ENCODE measurements around the gene MRGPRF. TPM values are rescaled to one million over a fixed set of nuclear protein-coding genes. Genes with fewer than 3 reads are reported as not detected.
A peak's percentile ranks its signal among the peaks of the same experiment; 100 is the strongest.

Gene MRGPRF
- total RNA-seq, 1 experiment from 2014 or later: 27.4 TPM

GRCh38 chr11:68960294-68961071 lies 52.6 kb downstream of the MRGPRF start:
- H3K27me3 ChIP-seq (replicated peaks): no peaks in the 10 kb centered on the region
- DNase-seq (ENCODE audit: low read depth in 1 of 2, low spot score in 2 of 2): peak in 1 of 2 experiments; percentile 57
- H3K27ac ChIP-seq: no peak overlapping the region
- no peak overlapping the region for H3K4me3 ChIP-seq
- no peaks in the 10 kb centered on the region for H3K4me1 ChIP-seq (replicated peaks)
- H3K36me3 ChIP-seq: no peaks in the 10 kb centered on the region
- H3K9me3 ChIP-seq (replicated peaks): no peaks in the 10 kb centered on the region

GRCh38 chr11:68959465-68960293 lies 53.4 kb downstream of the MRGPRF start:
- H3K9me3 ChIP-seq (replicated peaks): no peaks in the 10 kb centered on the region
- no peaks in the 10 kb centered on the region for H3K27me3 ChIP-seq (replicated peaks)
- no peaks in the 10 kb centered on the region for H3K36me3 ChIP-seq
- peak in 1 of 2 experiments; percentile 52 for DNase-seq (ENCODE audit: low read depth in 1 of 2, low spot score in 2 of 2)
- no peaks in the 10 kb centered on the region for H3K4me1 ChIP-seq (replicated peaks)
- H3K27ac ChIP-seq: no peak overlapping the region
- no peak overlapping the region for H3K4me3 ChIP-seq

DNA sequence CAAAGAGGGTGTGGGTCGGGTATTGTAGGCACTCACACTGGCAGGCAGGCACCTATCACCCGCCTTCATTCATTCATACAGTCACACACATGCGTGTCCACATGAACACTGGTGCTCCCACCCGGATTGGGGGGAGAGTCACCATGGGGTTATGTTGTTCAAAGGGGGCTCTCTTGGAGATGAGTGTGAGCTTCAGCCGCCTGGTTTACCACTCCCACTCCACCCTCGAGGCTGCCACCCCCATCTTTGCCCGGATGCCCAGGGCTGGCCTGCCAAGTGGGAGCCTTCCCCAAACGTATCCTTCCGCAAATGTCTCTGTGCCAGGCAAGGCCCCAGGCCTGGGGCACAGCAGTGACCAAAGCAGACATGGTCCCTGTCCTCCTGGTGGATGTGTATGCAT lies 54.8 kb downstream of the MRGPRF start:
- Histone ChIP-seq H3K27ac (no peak overlapping the region), H3K27me3 (replicated peaks) (no peaks in the 10 kb centered on the region), H3K4me3 (no peak overlapping the region), H3K36me3 (no peaks in the 10 kb centered on the region), H3K4me1 (replicated peaks) (no peaks in the 10 kb centered on the region), H3K9me3 (replicated peaks) (no peaks in the 10 kb centered on the region)
- no peak for DNase-seq (ENCODE audit: low read depth in 1 of 2, low spot score in 2 of 2)

GRCh38 chr11:68956547-68957254 lies 56.3 kb downstream of the MRGPRF start:
- no peaks in the 10 kb centered on the region for H3K4me1 ChIP-seq (replicated peaks)
- H3K9me3 ChIP-seq (replicated peaks): no peaks in the 10 kb centered on the region
- no peak overlapping the region for H3K4me3 ChIP-seq
- H3K27me3 ChIP-seq (replicated peaks): no peaks in the 10 kb centered on the region
- no peaks in the 10 kb centered on the region for H3K36me3 ChIP-seq
- no peak overlapping the region for H3K27ac ChIP-seq
- no peak for DNase-seq (ENCODE audit: low read depth in 1 of 2, low spot score in 2 of 2)

GRCh38 chr11:68956142-68956541 lies 56.9 kb downstream of the MRGPRF start:
- Histone ChIP-seq H3K9me3 (replicated peaks) (no peaks in the 10 kb centered on the region), H3K27me3 (replicated peaks) (no peaks in the 10 kb centered on the region), H3K36me3 (no peaks in the 10 kb centered on the region), H3K27ac (no peak overlapping the region), H3K4me3 (no peak overlapping the region), H3K4me1 (replicated peaks) (no peaks in the 10 kb centered on the region)
- DNase-seq (ENCODE audit: low read depth in 1 of 2, low spot score in 2 of 2): no peak

DNA sequence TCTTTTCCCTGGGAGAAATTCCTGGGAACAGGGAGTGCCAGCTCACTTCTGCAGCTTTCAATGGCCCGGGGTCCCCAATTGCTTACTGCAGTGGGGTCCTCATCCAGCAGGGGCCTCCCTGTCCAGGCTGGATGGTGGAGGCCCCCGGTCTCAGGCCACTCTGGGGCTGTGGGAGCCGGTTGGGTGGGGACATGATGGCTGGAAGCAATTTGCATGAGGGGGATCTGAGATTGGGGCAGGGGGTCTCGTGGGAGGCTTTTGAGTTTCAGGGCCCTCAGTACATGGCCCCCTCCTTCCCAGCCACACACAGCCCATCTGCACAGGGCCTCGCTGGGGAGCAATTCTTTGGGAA lies 57.5 kb downstream of the MRGPRF start:
- H3K9me3 ChIP-seq (replicated peaks): no peaks in the 10 kb centered on the region
- H3K27ac ChIP-seq: no peak overlapping the region
- H3K27me3 ChIP-seq (replicated peaks): no peaks in the 10 kb centered on the region
- no peak overlapping the region for H3K4me3 ChIP-seq
- no peaks in the 10 kb centered on the region for H3K36me3 ChIP-seq
- no peaks in the 10 kb centered on the region for H3K4me1 ChIP-seq (replicated peaks)
- no peak for DNase-seq (ENCODE audit: low read depth in 1 of 2, low spot score in 2 of 2)

- H3K27me3 ChIP-seq (replicated peaks): no peaks in the 10 kb centered on the region
- no peaks in the 10 kb centered on the region for H3K4me1 ChIP-seq (replicated peaks)
- DNase-seq (ENCODE audit: low read depth in 1 of 2, low spot score in 2 of 2): no peak
- no peak overlapping the region for H3K27ac ChIP-seq
- no peak overlapping the region for H3K4me3 ChIP-seq
- no peaks in the 10 kb centered on the region for H3K36me3 ChIP-seq
- H3K9me3 ChIP-seq (replicated peaks): no peaks in the 10 kb centered on the region
These were observed 58.0 kb downstream of the MRGPRF start for GRCh38 chr11:68954836-68955606.

Other genes starting within 250 kb of the MRGPRF start
- 39.2 and 61.1 TPM in 2 replicates for gene CPT1A, start 171.3 kb downstream of the MRGPRF start, total RNA-seq (2014; rRNA removed; shearing (Covaris generic))
- gene MRPL21, start 109.4 kb downstream of the MRGPRF start, total RNA-seq (2014; rRNA removed; shearing (Covaris generic)): 139 and 170 TPM in 2 replicates
- gene IGHMBP2, start 109.4 kb downstream of the MRGPRF start, total RNA-seq (2014; rRNA removed; shearing (Covaris generic)): 16.4 and 30.2 TPM in 2 replicates
- gene MRGPRD, start 32.3 kb downstream of the MRGPRF start, total RNA-seq (2014; rRNA removed; shearing (Covaris generic)): not detected in 2 replicates
- 21.7 and 24.1 TPM in 2 replicates for gene TPCN2, start 35.7 kb upstream of the MRGPRF start, total RNA-seq (2014; rRNA removed; shearing (Covaris generic))
- 0.38 and 0.50 TPM in 2 replicates for gene SMIM38, start 142.7 kb upstream of the MRGPRF start, total RNA-seq (2014; rRNA removed; shearing (Covaris generic))

Measured in SJSA1 (cell line).